HG02763 (cell line): ENCODE measurements around the gene PRC1.

Experiments used
- ATAC-seq: cut with Tn5 transposase; IDR thresholded peaks from one replicate; pipeline ENCODE4 v1.9.1; 2021; ENCODE audit warnings: mild to moderate bottlenecking, moderate library complexity; ENCODE audit not compliant: unreplicated experiment

The PRC1 gene

GRCh38 chr15:90955624-90956273 is 38.6 kb downstream of the PRC1 start:
- ATAC-seq = no peak

- peak; percentile 91 for ATAC-seq
Measured at GRCh38 chr15:90954712-90955623, 39.4 kb downstream of the PRC1 start, which contains the start of gene RCCD1. RCCD1 (plus strand) TSS chr15:90954884; CDS start chr15:90956735, 1,851 bp downstream.

GRCh38 chr15:90953947-90954711 is 40.2 kb downstream of the PRC1 start:
- ATAC-seq = no peak

GRCh38 chr15:90952901-90953677 is 41.2 kb downstream of the PRC1 start:
- ATAC-seq = no peak

GRCh38 chr15:90950676-90951075 is 43.7 kb downstream of the PRC1 start:
- no peak for ATAC-seq

- ATAC-seq = no peak
Measured at GRCh38 chr15:90949979-90950675, 44.2 kb downstream of the PRC1 start.

GRCh38 chr15:90948506-90948905 is 45.8 kb downstream of the PRC1 start:
- no peak for ATAC-seq

- no peak for ATAC-seq
Measured at GRCh38 chr15:90947577-90948357, 46.6 kb downstream of the PRC1 start.

GRCh38 chr15:90946941-90947576 is 47.3 kb downstream of the PRC1 start:
- no peak for ATAC-seq

- ATAC-seq = no peak
Measured at GRCh38 chr15:90946538-90946937, 47.8 kb downstream of the PRC1 start.

- no peak for ATAC-seq
Measured at GRCh38 chr15:90945091-90945490, 49.2 kb downstream of the PRC1 start.

GRCh38 chr15:90942354-90943120 is 51.8 kb downstream of the PRC1 start:
- ATAC-seq = no peak

- ATAC-seq = no peak
Measured at GRCh38 chr15:90941038-90941437, 53.3 kb downstream of the PRC1 start.

GRCh38 chr15:90939756-90940155 is 54.6 kb downstream of the PRC1 start:
- no peak for ATAC-seq

- no peak for ATAC-seq
Measured at GRCh38 chr15:90938261-90938660, 56.1 kb downstream of the PRC1 start.

GRCh38 chr15:90936823-90937222 is 57.5 kb downstream of the PRC1 start:
- no peak for ATAC-seq

GRCh38 chr15:90934949-90935751 is 59.2 kb downstream of the PRC1 start, which contains the start of gene UNC45A:
UNC45A (plus strand) TSS chr15:90935285; CDS start chr15:90935325, 40 bp downstream.
- peak; percentile 62 for ATAC-seq
